OCI-LY7 (cell line): ENCODE results near the gene GNG7. TPM values are rescaled to one million over a fixed set of nuclear protein-coding genes. Genes with fewer than 3 reads are reported as not detected.

ENCODE experiments used
- BruUV-seq: library from RNA; stranded (reverse); fragments of 400-500 nt; replicated peaks from 2 replicates; lab custom pipeline; 2021; lab: Mats Ljungman, UMichigan
- CTCF ChIA-PET: fragments of 300-600 bp; sonication (Branson Sonifier 250); formaldehyde crosslinking; loops from one replicate; lab custom pipeline; 2022; ENCODE audit warnings: antibody characterized with exemption; ENCODE audit not compliant: unreplicated experiment; lab: Charles Lee
- POLR2A ChIA-PET: fragments of 300-600 bp; sonication (Branson Sonifier 250); formaldehyde crosslinking; loops from one replicate; lab custom pipeline; 2022; ENCODE audit warnings: antibody characterized with exemption; lab: Charles Lee
- DNase-seq: peaks from one replicate; pipeline ENCODE4 v3.0.0-alpha.2; 2015; ENCODE audit warnings: low spot score
- H2AFZ ChIP-seq: fragments of 200-600 bp; sonication (generic), shearing (Covaris generic); 2 replicates; pipeline ENCODE4 v1.6.1; 2014; ENCODE audit warnings: mild to moderate bottlenecking, antibody characterized with exemption, low read length, moderate library complexity
- H3K27ac ChIP-seq: fragments of 200-600 bp; sonication (generic); 2 replicates; pipeline ENCODE4 v1.5.1; 2014; ENCODE audit warnings: mixed run types, low read depth, mild to moderate bottlenecking, moderate library complexity, low read length, inconsistent platforms; ENCODE audit not compliant: poor library complexity, severe bottlenecking
- H3K36me3 ChIP-seq: fragments of 200-600 bp; sonication (generic); 2 replicates; pipeline ENCODE4 v1.6.1; 2014; ENCODE audit warnings: mild to moderate bottlenecking, antibody characterized with exemption, low read length, moderate library complexity, mixed read lengths; ENCODE audit not compliant: insufficient read depth
- H3K4me1 ChIP-seq: fragments of 200-600 bp; sonication (generic); 2 replicates; pipeline ENCODE4 v1.5.1; 2014; ENCODE audit warnings: mild to moderate bottlenecking, low read length; ENCODE audit not compliant: insufficient read depth, poor library complexity, severe bottlenecking
- H3K4me2 ChIP-seq: fragments of 200-600 bp; sonication (generic); 2 replicates; pipeline ENCODE4 v1.6.1; 2014; ENCODE audit warnings: mild to moderate bottlenecking, low read length
- H3K4me3 ChIP-seq: fragments of 200-600 bp; sonication (generic); 2 replicates; pipeline ENCODE4 v1.5.1; 2014; ENCODE audit warnings: mild to moderate bottlenecking, low read depth, low read length; ENCODE audit not compliant: poor library complexity, severe bottlenecking
- H3K79me2 ChIP-seq: fragments of 200-600 bp; sonication (generic); 2 replicates; pipeline ENCODE4 v1.6.1; 2016; ENCODE audit warnings: low read depth, mild to moderate bottlenecking, low read length, moderate library complexity, mixed read lengths; ENCODE audit not compliant: insufficient read depth
- H3K9me2 ChIP-seq: fragments of 200-600 bp; sonication (generic); 2 replicates; pipeline ENCODE4 v1.6.1; 2016; ENCODE audit warnings: mild to moderate bottlenecking, low read length, mixed read lengths; ENCODE audit not compliant: insufficient read depth
- H3K9me3 ChIP-seq: fragments of 200-600 bp; sonication (generic); 2 replicates; pipeline ENCODE4 v1.6.1; 2014; ENCODE audit warnings: mild to moderate bottlenecking, mixed run types, low read length, mixed read lengths
- H4K20me1 ChIP-seq: fragments of 200-600 bp; sonication (generic); 2 replicates; pipeline ENCODE4 v1.6.1; 2014; ENCODE audit warnings: mild to moderate bottlenecking, antibody characterized with exemption, low read length, moderate library complexity, mixed read lengths; ENCODE audit not compliant: insufficient read depth
- EZH2phosphoT487 ChIP-seq: fragments of 200-600 bp; sonication (generic); IDR thresholded peaks from 2 replicates; pipeline ENCODE4 v1.6.1; 2018; ENCODE audit warnings: low read depth, borderline replicate concordance, mild to moderate bottlenecking, mixed run types, antibody characterized with exemption, low read length, moderate library complexity, mixed read lengths
- intact Hi-C: fragments of 100-400 bp; cut with micrococcal nuclease; formaldehyde crosslinking; loops from one replicate; pipeline ENCODE4 v1.10.0; 2022; ENCODE audit not compliant: unreplicated experiment
- total RNA-seq, 2 experiments: library from RNA; depleted of rRNA in 1 of 2; stranded (reverse); fragments of >200 nt in 1 of 2; shearing (Covaris generic) in 1 of 2; gene quantifications; 2 replicates each; pipeline ENCODE4 v1.2.3, GENCODE V29; 2014 to 2022
- TF ChIP-seq, protein P1 (sequence below): fragments of 200-600 bp; sonication (generic); conservative IDR thresholded peaks from 2 replicates; pipeline ENCODE4 v1.5.1; 2014; ENCODE audit warnings: mild to moderate bottlenecking, antibody characterized with exemption, low read length, moderate library complexity, mixed read lengths

Gene GNG7
- total RNA-seq, 2 experiments from 2014 or later, result 13.9 to 15.3 TPM

DNA sequence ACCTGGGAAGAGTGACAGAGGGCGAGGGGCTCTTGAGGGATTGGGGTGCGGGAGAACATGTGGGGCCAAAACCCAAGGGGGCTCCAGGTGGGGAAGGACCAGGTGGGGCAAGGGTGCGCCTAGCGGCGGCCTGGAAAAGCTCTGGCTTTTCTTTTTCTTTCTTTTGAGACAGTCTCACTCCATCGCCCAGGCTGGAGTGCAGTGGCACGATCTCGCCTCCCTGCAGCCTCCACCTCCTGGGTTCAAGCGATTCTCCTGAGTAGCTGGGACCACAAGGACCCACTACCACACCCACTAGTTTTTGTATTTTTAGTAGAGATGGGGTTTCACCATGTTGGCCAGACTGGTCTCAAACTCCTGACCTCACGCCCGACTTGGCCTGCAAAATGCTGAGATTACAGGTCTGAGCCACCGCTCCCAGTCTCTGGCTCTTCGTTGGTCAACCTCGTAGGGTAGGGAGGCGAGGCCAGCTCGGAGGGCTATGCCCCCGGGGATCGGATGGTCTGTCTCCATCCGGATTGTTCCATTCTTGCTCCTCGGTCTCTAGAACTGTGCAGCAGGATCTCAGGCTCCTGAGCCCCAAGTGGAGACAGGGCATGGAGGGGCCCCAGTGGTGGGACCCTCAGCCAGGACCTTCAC is 222.8 kb downstream of the GNG7 start:
- peaks cover 29% of the 10 kb centered on the region for H3K79me2 ChIP-seq
- peak overlapping the region; percentile 76 for H3K4me2 ChIP-seq
- H3K9me3 ChIP-seq, result peaks cover 7% of the 10 kb centered on the region; the same call in 1 of the 2 replicates
- BruUV-seq, result no TSS peak
- peaks cover 36% of the 10 kb centered on the region for H3K4me1 ChIP-seq
- peaks cover 17% of the 10 kb centered on the region for H3K36me3 ChIP-seq
- ChIA-PET CTCF (interaction anchor here (0.6 kb wide), 1 partner anchor 143 kb away, joined by 3 read pairs; no protein-coding TSS in a partner anchor), POLR2A (interaction anchor here (0.5 to 1.2 kb wide), 2 partner anchors 128 to 143 kb away, joined by 3 to 4 read pairs; no protein-coding TSS in a partner anchor)
- peak overlapping the region; percentile 97 for H3K4me3 ChIP-seq
- intact Hi-C loops, result loop anchor here (5.0 to 10.0 kb wide), 2 partner anchors 83 to 265 kb away; partner anchors contain the start of gene SLC39A3
- no peaks in the 10 kb centered on the region for H3K9me2 ChIP-seq
- 0 out of 2 replicates have a peak, but pooled peaks cover 4% of the 10 kb centered on the region for H4K20me1 ChIP-seq
- peak overlapping the region; percentile 15; the same call in 1 of the 2 replicates for H2AFZ ChIP-seq
- H3K27ac ChIP-seq, result peak overlapping the region; percentile 91
- no peak for TF ChIP-seq EZH2phosphoT487
- TF ChIP-seq, protein P1, sequence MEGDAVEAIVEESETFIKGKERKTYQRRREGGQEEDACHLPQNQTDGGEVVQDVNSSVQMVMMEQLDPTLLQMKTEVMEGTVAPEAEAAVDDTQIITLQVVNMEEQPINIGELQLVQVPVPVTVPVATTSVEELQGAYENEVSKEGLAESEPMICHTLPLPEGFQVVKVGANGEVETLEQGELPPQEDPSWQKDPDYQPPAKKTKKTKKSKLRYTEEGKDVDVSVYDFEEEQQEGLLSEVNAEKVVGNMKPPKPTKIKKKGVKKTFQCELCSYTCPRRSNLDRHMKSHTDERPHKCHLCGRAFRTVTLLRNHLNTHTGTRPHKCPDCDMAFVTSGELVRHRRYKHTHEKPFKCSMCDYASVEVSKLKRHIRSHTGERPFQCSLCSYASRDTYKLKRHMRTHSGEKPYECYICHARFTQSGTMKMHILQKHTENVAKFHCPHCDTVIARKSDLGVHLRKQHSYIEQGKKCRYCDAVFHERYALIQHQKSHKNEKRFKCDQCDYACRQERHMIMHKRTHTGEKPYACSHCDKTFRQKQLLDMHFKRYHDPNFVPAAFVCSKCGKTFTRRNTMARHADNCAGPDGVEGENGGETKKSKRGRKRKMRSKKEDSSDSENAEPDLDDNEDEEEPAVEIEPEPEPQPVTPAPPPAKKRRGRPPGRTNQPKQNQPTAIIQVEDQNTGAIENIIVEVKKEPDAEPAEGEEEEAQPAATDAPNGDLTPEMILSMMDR, result peak; percentile 79
- DNase-seq, result peak; percentile 61

- POLR2A ChIA-PET, result interaction anchor here (1.2 to 3.7 kb wide), 3 partner anchors 14 to 140 kb away, joined by 4 to 72 read pairs (median 51); no protein-coding TSS in a partner anchor
- Histone ChIP-seq H3K4me1 (peaks cover 37% of the 10 kb centered on the region), H3K79me2 (peaks cover 29% of the 10 kb centered on the region), H3K27ac (peak overlapping the region; percentile 91), H3K4me3 (peak overlapping the region; percentile 97), H3K9me2 (no peaks in the 10 kb centered on the region), H3K9me3 (peaks cover under 1% of the 10 kb centered on the region; the same call in 1 of the 2 replicates), H4K20me1 (0 out of 2 replicates have a peak, but pooled peaks cover 4% of the 10 kb centered on the region), H3K36me3 (peaks cover 17% of the 10 kb centered on the region), H3K4me2 (peak overlapping the region; percentile 76), H2AFZ (peak overlapping the region; percentile 15; the same call in 1 of the 2 replicates)
- peak; percentile 71 for DNase-seq
- TF ChIP-seq EZH2phosphoT487, result no peak
- TF ChIP-seq, protein P1, result no peak
- intact Hi-C loops, result loop anchor here (5.0 to 10.0 kb wide), 2 partner anchors 83 to 266 kb away; partner anchors contain the start of gene SLC39A3
- BruUV-seq, result no TSS peak
- CTCF ChIA-PET, result interaction anchor here (2.4 kb wide), 1 partner anchor 131 kb away, joined by 38 read pairs; no protein-coding TSS in a partner anchor
Measured at GRCh38 chr19:2478756-2479555, 223.5 kb downstream of the GNG7 start.
